GM15510 (cell line): Measurements from ENCODE around the gene CHAMP1.

ENCODE experiments used
- POLR2A ChIP-seq: IDR thresholded peaks from 3 replicates; pipeline ENCODE4 v1.6.1; 2011; ENCODE audit warnings: borderline replicate concordance; ENCODE audit not compliant: insufficient read length; ENCODE audit errors: extremely low read depth

Gene CHAMP1

DNA sequence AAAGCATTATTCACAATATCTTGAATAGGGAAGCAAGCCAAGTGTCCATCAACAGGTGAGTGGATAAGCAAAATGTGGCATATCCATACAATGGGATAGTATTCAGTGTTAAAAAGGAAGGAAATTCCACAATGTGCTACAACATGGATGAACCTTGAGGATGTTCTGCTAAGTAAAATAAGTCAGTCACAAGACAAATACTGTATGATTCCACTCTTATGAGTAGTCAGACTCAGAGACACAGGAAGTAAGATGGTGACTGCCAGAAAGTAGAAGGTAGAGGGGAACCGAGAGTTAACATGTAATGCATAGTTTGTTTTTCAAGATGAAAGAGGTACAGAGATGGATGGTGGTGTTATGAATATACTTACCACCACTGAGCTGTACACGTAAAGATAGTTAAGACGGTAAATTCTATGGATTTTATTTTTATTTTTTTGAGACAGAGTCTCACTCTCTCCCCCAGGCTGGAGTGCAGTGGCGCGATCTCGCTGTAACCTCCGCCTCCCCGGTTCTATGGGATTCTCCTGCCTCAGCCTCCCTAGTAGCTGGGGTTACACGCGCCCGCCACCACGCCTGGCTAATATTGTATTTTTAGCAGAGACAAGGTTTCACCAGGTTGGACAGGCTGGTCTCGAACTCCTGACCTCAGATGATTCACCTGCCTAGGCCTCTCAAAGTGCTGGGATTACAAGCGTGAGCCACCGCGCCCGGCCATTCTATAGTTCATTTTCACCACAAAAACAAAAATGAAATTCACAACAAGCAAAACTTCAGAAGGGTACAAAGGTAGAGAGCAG is 1.0 kb upstream of the CHAMP1 start:
- peak; percentile 37 for TF ChIP-seq POLR2A

DNA sequence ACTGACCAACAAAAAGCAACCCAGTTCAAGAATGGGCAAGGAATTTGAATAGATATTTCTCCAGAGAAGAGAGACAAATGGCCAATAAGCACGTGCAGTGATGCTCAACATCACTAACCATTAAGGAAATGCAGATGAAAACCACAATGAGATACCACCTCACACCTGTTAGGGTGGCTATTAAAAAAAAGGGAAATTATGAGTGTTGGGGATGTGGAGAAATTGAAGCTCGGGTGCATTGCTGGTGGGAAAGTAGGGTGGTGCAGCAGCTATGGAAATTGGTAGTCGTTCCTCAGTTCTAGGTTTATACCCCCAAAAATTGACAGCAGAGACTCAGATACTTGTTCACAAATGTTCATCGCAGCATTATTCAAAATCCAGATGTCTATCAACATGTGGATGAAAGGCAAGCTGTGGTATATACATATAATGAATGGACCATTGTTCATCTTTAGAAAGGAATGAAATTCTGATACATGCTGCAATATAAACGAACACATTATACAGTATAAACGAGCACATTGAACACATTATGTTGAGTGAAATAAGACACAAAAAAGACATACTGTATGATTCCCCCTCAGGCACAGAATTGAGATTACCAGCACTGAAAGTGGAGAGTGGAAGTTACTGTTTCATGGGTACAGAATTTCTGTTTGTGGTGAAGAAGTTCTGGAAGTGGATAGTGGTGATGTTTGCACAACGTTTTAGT is 927 bp downstream of the CHAMP1 start:
- TF ChIP-seq POLR2A = no peak

DNA sequence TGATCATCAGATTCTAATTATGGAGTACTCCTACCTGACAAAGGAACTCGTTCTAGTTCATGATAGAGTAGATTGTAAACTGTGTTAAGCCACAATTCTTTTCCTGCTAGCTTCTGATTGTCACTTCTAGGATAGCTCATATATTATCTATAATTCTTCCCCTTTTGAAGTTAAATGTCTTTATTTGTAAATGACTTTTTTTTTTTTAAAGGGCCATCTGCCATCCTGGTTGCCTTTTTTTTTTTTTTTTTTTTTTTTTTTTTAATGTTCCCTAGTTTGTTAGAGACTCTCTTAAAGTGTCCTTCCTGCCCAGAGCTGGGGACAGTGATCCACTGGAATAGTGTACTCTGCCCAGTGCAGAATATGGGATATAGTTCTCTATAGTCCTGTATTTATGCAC is 4.3 kb downstream of the CHAMP1 start:
- TF ChIP-seq POLR2A = no peak

DNA sequence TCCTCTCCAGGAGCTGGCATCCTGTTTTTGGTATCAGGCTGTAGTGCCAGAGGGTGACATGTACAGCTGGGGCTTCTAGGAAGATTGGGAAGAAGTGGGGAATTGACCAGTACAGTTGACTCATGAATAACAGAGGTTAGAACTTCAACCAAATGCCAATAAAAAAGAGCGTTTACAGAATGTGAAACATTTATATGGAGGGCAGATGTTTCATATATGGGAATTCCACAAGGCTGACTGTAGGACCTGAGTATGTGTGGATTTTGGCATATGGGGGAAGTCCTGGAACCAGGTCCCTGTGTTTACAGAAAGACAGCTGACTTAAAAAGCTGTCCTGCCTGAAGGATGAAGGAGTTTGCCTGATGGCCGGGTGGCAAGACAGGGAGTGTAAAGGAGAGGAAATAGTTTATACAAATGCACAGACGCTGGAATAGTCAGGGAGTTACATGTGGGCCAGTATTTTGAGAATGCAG is 5.2 kb downstream of the CHAMP1 start:
- no peak for TF ChIP-seq POLR2A

DNA sequence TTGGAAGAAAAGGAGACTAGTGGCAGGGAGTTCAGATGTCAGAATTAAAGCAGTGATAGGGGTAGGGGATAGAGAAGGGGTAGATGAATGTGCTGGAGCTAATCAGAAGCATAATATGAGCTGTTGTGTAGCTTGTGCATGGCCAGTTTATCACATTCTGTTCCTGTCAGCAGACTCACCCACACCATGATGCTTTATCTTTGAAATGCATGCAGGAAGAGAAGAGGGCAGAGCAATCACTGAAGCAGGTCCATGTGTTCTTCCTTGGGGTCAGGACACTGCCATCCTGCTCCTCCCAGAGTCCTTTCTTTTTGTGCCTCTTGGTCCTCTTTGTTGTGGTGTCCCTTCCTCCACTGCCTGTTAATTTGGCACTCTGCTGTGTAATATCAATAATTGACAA is 5.8 kb downstream of the CHAMP1 start:
- no peak for TF ChIP-seq POLR2A

DNA sequence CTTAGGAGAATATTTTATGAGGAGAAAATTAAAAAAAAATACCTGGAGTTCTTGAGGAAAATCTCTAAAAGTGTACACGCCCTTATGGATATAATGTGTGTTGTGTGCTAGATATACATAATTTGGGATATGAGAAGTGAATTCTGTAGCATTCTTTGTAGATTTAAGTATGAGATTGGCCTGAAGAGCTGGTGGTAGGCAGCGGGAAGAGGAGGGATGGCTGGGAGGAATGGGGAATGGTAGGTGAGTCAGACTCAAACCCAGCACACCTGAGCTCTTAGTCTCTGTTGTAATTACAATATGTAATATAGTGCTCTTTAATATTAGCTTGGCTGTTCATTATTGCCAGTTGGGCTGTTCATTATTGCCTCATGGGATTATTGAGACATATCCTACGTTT is 7.0 kb downstream of the CHAMP1 start:
- no peak for TF ChIP-seq POLR2A

DNA sequence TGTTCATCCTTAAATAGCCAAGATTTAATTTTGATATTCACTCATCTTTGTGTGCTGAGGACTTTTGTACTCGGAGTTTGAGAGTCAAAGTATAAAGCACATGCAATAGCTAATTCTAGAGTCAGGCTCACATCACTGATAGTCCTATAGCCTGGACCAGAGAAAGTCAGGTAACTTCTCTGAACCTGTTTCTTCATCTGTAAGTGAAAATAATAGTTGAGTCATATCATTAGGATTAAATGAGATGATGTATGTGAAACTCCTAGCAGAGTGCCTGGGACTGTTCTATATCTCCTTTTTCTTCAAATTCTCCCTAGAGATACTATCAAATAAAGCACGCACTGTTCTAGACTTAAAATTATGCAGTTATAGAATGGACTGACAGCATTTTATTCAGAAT is 9.0 kb downstream of the CHAMP1 start:
- TF ChIP-seq POLR2A = no peak

DNA sequence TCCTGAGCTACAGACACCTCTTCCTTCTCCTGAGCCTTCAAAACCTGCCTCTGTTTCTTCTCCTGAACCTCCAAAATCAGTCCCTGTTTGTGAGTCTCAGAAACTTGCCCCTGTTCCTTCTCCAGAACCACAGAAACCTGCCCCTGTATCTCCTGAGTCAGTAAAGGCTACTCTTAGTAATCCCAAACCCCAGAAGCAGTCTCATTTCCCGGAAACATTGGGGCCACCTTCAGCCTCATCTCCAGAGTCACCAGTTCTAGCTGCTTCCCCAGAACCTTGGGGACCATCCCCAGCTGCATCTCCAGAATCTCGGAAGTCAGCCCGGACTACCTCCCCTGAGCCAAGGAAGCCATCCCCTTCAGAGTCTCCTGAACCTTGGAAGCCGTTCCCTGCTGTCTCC is 10.0 kb downstream of the CHAMP1 start:
- TF ChIP-seq POLR2A = no peak

DNA sequence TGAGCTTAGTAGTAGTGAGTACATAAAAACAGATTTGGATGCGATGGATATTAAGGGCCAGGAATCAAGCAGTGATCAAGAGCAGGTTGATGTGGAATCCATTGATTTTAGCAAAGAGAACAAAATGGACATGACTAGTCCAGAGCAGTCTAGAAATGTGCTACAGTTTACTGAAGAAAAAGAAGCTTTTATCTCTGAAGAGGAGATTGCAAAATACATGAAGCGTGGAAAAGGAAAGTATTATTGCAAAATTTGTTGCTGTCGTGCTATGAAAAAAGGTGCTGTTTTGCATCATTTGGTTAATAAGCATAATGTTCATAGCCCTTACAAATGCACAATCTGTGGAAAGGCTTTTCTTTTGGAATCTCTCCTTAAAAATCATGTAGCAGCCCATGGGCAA is 11.4 kb downstream of the CHAMP1 start:
- TF ChIP-seq POLR2A = no peak

DNA sequence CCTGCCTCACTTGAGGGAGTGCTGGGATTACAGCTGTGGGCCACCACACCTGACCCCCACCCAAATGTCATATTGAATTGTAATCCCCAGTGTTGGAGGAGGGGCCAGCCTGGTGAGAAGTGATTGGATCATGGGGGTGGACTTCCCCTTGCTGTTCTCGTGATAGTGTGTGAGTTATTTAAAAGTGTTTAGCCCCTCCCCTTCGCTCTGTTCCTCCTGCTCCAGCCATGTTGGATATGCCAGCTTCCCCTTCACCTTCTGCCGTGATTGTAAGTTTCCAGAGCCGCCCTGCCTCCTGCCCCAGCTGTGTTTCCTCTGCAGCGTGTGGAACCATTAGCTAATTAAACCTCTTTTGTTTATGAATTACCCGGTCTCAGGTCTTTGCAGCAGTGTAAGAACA is 13.7 kb downstream of the CHAMP1 start:
- TF ChIP-seq POLR2A = no peak

DNA sequence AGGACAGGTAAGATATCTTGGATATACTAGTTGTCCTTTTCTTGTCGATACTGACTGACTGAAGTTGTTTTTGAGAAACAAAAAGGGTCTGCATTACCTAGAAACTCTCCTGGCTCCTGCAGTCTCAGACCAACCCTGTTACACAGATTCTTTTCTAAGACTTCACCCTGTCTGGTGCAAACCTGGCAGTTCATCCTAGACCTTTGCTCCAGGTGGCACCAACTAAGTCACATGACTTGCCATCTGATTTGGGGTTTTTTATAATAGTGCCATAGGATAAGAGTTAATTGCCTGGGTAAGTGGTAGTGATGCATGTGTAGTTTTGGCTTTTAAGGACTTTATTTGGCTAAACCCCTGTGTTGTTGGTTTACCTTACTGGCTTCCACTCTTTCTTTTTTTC is 14.3 kb downstream of the CHAMP1 start:
- TF ChIP-seq POLR2A = no peak

DNA sequence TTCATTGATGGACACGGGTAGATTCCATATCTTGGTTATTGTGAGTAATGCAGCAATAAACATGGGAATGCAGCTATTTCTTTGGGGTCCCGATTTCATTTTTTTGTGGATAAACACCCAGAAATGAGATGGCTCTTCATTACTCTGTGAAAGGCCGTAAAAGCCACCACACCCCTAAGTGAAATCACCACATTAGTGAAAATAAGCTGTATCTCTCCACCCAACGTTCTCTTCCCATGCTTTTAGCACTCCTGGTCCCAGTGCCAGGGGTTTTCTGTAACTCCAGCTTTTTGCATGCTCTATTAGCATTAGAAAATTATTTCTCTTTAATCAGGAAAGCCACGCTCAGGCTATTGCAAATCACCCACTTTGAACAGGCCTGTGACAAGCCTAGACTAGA is 15.8 kb downstream of the CHAMP1 start:
- no peak for TF ChIP-seq POLR2A

DNA sequence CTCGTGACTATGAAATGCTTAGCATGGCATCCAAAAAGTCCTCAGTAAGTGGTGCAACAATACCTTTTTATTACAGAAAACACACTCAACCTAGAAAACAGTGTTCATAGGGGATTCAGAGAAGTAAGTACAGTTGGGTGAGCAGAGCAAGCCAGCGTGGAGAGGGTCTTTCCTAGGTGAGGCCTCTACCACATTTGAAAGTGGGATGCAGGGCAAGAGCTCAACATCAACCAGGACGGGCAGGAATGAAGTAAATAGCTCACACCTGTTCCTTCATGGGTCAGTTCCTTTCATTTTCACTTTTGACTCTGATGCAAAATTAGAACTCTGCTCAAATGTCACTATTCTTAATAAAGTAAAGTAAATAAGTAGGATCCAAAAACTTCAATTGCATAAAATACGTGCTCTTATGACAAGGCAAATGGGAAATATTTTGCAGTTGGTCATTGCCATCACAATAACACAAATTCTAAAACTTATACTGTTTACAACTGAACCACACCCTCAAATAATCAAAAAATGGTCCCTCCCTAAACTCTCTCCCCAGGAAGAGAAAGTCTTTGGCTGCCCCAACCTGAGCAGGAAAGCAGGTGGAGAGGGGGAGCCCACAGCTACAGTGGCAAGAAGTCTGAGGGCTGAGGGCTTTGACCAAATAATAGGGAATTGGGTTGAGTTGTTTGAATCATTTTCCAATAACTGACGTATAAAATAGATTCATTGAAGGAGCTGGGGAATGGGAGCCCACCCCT is 20.2 kb downstream of the CHAMP1 start:
- no peak for TF ChIP-seq POLR2A

DNA sequence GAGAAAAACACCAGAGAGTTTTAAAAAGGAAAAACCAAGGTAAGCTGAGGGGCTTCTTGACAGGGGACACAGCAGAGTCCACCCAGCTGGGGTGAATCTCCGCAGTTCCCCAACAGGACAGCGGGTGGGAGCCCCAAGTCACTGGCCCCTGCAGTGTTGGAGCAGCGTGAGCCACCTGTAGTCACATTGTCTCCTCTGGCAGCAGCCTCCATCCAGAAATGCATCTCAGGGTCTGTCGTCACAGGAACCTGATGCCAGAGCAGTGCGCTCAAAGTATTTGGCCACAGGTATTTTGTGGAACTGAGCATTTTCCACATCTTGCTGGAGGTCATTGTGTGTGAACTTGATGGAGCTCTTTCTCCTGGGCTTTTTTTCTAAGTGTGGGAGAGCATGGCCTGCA is 24.7 kb downstream of the CHAMP1 start:
- TF ChIP-seq POLR2A = no peak

DNA sequence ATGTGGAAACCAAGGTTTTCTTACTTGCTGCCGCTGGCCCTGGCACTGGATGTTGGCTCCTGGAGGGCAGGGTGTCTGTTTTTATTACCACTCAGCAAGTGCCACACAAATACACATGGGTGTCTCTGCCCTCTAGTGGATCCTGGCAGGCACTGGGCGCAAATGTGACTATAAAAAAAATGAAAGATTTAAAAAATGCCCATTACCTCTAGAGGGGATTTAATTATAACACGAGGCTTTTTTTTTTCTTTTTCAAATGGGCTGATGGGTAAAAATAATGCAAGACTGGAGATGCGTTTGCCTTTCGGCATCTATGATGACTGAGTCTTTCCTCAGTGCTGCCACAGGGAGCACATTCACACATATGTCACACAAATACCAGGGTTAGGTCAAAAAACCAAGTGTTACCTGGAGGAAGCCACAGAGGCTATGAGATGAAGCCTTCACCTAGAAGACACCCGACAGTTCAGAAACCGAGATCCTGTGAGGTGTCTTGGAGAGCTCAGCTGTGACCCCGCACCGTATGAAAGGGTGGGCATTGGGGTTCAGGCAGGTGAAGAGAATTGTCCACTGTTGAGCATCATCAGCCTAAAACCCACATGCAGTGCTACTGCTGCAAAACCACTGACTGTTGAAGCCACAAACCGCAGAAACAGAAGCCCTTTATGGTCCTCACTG is 25.7 kb downstream of the CHAMP1 start:
- TF ChIP-seq POLR2A = no peak
